ENCODE data around the gene GDI2.

Gene GDI2

GRCh38 chr10:5835446-5836095 lies 22.3 kb upstream of the GDI2 start:
- no peak overlapping the region for H3K4me3 ChIP-seq (ENCODE audit: low read depth, low read length)
- TF ChIP-seq CTCF (conservative IDR thresholded peaks at IDR 0.05; ENCODE audit: low read depth, low read length), result no peak
- no peak for DNase-seq (ENCODE audit: low read depth)

GRCh38 chr10:5833814-5834213 lies 20.6 kb upstream of the GDI2 start:
- TF ChIP-seq CTCF (conservative IDR thresholded peaks at IDR 0.05; ENCODE audit: low read depth, low read length), result no peak
- DNase-seq (ENCODE audit: low read depth), result no peak
- no peak overlapping the region for H3K4me3 ChIP-seq (ENCODE audit: low read depth, low read length)

- H3K4me3 ChIP-seq (ENCODE audit: low read depth, low read length), result no peak overlapping the region
- no peak for DNase-seq (ENCODE audit: low read depth)
- no peak for TF ChIP-seq CTCF (conservative IDR thresholded peaks at IDR 0.05; ENCODE audit: low read depth, low read length)
These were observed 19.7 kb upstream of the GDI2 start for GRCh38 chr10:5832946-5833345.

- H3K4me3 ChIP-seq (ENCODE audit: low read depth, low read length), result no peak overlapping the region
- DNase-seq (ENCODE audit: low read depth), result no peak
These were observed 18.2 kb upstream of the GDI2 start for GRCh38 chr10:5831446-5831782.

GRCh38 chr10:5830629-5831445 lies 17.6 kb upstream of the GDI2 start:
- DNase-seq (ENCODE audit: low read depth), result no peak
- no peak overlapping the region for H3K4me3 ChIP-seq (ENCODE audit: low read depth, low read length)
- no peak for TF ChIP-seq CTCF (conservative IDR thresholded peaks at IDR 0.05; ENCODE audit: low read depth, low read length)

More at GRCh38 chr10:5831446-5831782, 18.2 kb upstream of the GDI2 start:
- TF ChIP-seq CTCF (conservative IDR thresholded peaks at IDR 0.05; ENCODE audit: low read depth, low read length), result no peak

GRCh38 chr10:5829267-5829666 lies 16.0 kb upstream of the GDI2 start:
- TF ChIP-seq CTCF (conservative IDR thresholded peaks at IDR 0.05; ENCODE audit: low read depth, low read length), result no peak
- no peak overlapping the region for H3K4me3 ChIP-seq (ENCODE audit: low read depth, low read length)
- no peak for DNase-seq (ENCODE audit: low read depth)

GRCh38 chr10:5828725-5829124 lies 15.5 kb upstream of the GDI2 start:
- TF ChIP-seq CTCF (conservative IDR thresholded peaks at IDR 0.05; ENCODE audit: low read depth, low read length), result no peak
- no peak for DNase-seq (ENCODE audit: low read depth)
- no peak overlapping the region for H3K4me3 ChIP-seq (ENCODE audit: low read depth, low read length)

Measured in choroid plexus epithelial cell (primary cell).